MM.1S (cell line): ENCODE measurements around the gene LHFPL2.

Source experiments
- DNase-seq: peaks from one replicate; pipeline ENCODE4 v3.0.0-alpha.2; 2015
- H2AFZ ChIP-seq: fragments of 300-600 bp; sonication (generic); 2 replicates; pipeline ENCODE4 v1.6.0; 2016; ENCODE audit warnings: antibody characterized with exemption, low read length
- H3F3A ChIP-seq: fragments of 300-600 bp; sonication (generic); 2 replicates; pipeline ENCODE4 v1.6.1; 2016; ENCODE audit warnings: mild to moderate bottlenecking, antibody characterized with exemption, low read length, moderate library complexity, mixed read lengths; ENCODE audit not compliant: insufficient read depth
- H3K27ac ChIP-seq: fragments of 300-600 bp; sonication (generic); 2 replicates; pipeline ENCODE4 v1.5.1; 2016; ENCODE audit warnings: mild to moderate bottlenecking, low read length
- H3K27me3 ChIP-seq: fragments of 300-600 bp; sonication (generic); replicated peaks from 2 replicates; pipeline ENCODE4 v1.6.0; 2016; ENCODE audit warnings: low read length; ENCODE audit not compliant: insufficient read depth
- H3K36me3 ChIP-seq: fragments of 300-600 bp; sonication (generic); replicated peaks from 2 replicates; pipeline ENCODE4 v1.6.1; 2016; ENCODE audit warnings: mild to moderate bottlenecking, low read length, mixed read lengths; ENCODE audit not compliant: insufficient read depth
- H3K4me1 ChIP-seq: fragments of 300-600 bp; sonication (generic); 2 replicates; pipeline ENCODE4 v1.6.1; 2016; ENCODE audit warnings: low read length, mixed read lengths
- H3K4me2 ChIP-seq: fragments of 300-600 bp; sonication (generic); 2 replicates; pipeline ENCODE4 v1.6.0; 2016; ENCODE audit warnings: low read depth, low read length
- H3K4me3 ChIP-seq: fragments of 300-600 bp; sonication (generic); 2 replicates; pipeline ENCODE4 v1.5.1; 2016; ENCODE audit warnings: low read length, mixed read lengths
- H3K79me2 ChIP-seq: fragments of 300-600 bp; sonication (generic); 2 replicates; pipeline ENCODE4 v1.6.1; 2016; ENCODE audit warnings: mixed run types, low read length, mixed read lengths
- H3K9ac ChIP-seq: fragments of 300-600 bp; sonication (generic); 2 replicates; pipeline ENCODE4 v1.6.1; 2016; ENCODE audit warnings: low read length, mixed read lengths
- H3K9me2 ChIP-seq: fragments of 300-600 bp; sonication (generic); replicated peaks from 2 replicates; pipeline ENCODE4 v1.6.1; 2016; ENCODE audit warnings: mild to moderate bottlenecking, low read length, mixed read lengths; ENCODE audit not compliant: insufficient read depth
- H3K9me3 ChIP-seq: fragments of 300-600 bp; sonication (generic); replicated peaks from 2 replicates; pipeline ENCODE4 v1.6.1; 2016; ENCODE audit warnings: mild to moderate bottlenecking, low read length, mixed read lengths; ENCODE audit not compliant: insufficient read depth
- H4K20me1 ChIP-seq: fragments of 300-600 bp; sonication (generic); 2 replicates; pipeline ENCODE4 v1.6.1; 2016; ENCODE audit warnings: mild to moderate bottlenecking, low read length, moderate library complexity, mixed read lengths; ENCODE audit not compliant: insufficient read depth
- EZH2 ChIP-seq: fragments of 300-600 bp; sonication (generic); optimal IDR thresholded peaks from 2 replicates; pipeline ENCODE3; 2017; ENCODE audit warnings: low read depth, mild to moderate bottlenecking, antibody characterized with exemption, low read length, mixed read lengths
- EZH2phosphoT487 ChIP-seq: fragments of 300-600 bp; sonication (generic); IDR thresholded peaks from 2 replicates; pipeline ENCODE4 v1.6.1; 2018; ENCODE audit warnings: antibody characterized with exemption, low read length
- TF ChIP-seq, protein P1 (sequence below): fragments of 300-600 bp; sonication (generic); IDR thresholded peaks from 2 replicates; pipeline ENCODE4 v1.5.1; 2016; ENCODE audit warnings: antibody characterized with exemption, low read length, mixed read lengths

The LHFPL2 gene

GRCh38 chr5:78447775-78448424 lies 200.7 kb downstream of the LHFPL2 start:
- no peaks in the 10 kb centered on the region for H3F3A ChIP-seq
- H3K79me2 ChIP-seq: no peaks in the 10 kb centered on the region
- no peak overlapping the region for H2AFZ ChIP-seq
- H3K9ac ChIP-seq: no peak overlapping the region
- no peaks in the 10 kb centered on the region for H3K27me3 ChIP-seq
- H3K4me1 ChIP-seq: no peaks in the 10 kb centered on the region
- no peak overlapping the region for H3K4me2 ChIP-seq
- TF ChIP-seq EZH2phosphoT487: no peak
- TF ChIP-seq, protein P1, sequence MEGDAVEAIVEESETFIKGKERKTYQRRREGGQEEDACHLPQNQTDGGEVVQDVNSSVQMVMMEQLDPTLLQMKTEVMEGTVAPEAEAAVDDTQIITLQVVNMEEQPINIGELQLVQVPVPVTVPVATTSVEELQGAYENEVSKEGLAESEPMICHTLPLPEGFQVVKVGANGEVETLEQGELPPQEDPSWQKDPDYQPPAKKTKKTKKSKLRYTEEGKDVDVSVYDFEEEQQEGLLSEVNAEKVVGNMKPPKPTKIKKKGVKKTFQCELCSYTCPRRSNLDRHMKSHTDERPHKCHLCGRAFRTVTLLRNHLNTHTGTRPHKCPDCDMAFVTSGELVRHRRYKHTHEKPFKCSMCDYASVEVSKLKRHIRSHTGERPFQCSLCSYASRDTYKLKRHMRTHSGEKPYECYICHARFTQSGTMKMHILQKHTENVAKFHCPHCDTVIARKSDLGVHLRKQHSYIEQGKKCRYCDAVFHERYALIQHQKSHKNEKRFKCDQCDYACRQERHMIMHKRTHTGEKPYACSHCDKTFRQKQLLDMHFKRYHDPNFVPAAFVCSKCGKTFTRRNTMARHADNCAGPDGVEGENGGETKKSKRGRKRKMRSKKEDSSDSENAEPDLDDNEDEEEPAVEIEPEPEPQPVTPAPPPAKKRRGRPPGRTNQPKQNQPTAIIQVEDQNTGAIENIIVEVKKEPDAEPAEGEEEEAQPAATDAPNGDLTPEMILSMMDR: no peak
- TF ChIP-seq EZH2: no peak
- H3K9me2 ChIP-seq: no peaks in the 10 kb centered on the region
- H3K36me3 ChIP-seq: no peaks in the 10 kb centered on the region
- H3K27ac ChIP-seq: no peak overlapping the region
- no peak overlapping the region for H3K4me3 ChIP-seq
- no peaks in the 10 kb centered on the region for H4K20me1 ChIP-seq
- no peak for DNase-seq
- H3K9me3 ChIP-seq: no peaks in the 10 kb centered on the region
